Measurements from ENCODE around the gene ADARB2.

DNA sequence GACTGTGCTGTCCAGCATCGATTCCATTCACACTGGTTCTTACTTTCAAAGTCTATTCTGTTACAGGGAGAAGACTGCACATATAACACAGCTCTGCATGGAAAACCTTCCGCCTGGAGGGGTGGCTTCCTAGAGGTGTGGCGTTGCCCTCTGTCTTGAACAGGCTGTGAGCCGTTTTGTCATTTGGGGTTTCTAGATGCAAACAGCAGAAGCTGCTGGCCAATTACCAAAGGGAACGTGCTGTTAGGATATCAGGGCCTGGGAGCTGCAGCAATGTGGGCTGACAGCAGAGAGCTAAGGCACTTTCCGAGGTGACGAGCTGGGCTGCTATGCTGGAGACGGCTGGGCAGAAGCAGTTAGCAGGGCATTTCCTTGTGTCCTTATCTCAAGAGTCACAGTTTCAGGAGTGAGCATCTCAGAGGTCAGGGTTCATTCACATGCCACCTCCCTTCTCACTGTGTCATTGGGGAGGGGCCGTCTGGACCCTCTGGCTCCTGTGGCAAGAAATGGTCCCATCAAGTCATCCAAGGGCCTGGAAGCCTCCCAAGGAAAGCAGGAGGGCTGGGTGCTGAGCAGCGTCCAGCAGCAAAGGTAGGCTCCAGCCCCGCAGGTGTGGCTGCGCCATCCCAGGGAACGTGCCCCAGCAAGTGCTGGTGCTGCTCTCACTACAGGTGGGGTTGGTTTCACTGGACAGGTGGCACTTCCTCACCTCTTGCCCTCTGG, 574.7 kb downstream of the ADARB2 start:
- TF ChIP-seq CTCF (IDR thresholded peaks at IDR 0.05; ENCODE audit: insufficient read depth, low read length), result no peak
- no peak for TF ChIP-seq GABPA (IDR thresholded peaks at IDR 0.05; ENCODE audit: low read depth)
- no peak for TF ChIP-seq POLR2AphosphoS5 (IDR thresholded peaks at IDR 0.05; ENCODE audit: low read depth)
- TF ChIP-seq, protein P1, sequence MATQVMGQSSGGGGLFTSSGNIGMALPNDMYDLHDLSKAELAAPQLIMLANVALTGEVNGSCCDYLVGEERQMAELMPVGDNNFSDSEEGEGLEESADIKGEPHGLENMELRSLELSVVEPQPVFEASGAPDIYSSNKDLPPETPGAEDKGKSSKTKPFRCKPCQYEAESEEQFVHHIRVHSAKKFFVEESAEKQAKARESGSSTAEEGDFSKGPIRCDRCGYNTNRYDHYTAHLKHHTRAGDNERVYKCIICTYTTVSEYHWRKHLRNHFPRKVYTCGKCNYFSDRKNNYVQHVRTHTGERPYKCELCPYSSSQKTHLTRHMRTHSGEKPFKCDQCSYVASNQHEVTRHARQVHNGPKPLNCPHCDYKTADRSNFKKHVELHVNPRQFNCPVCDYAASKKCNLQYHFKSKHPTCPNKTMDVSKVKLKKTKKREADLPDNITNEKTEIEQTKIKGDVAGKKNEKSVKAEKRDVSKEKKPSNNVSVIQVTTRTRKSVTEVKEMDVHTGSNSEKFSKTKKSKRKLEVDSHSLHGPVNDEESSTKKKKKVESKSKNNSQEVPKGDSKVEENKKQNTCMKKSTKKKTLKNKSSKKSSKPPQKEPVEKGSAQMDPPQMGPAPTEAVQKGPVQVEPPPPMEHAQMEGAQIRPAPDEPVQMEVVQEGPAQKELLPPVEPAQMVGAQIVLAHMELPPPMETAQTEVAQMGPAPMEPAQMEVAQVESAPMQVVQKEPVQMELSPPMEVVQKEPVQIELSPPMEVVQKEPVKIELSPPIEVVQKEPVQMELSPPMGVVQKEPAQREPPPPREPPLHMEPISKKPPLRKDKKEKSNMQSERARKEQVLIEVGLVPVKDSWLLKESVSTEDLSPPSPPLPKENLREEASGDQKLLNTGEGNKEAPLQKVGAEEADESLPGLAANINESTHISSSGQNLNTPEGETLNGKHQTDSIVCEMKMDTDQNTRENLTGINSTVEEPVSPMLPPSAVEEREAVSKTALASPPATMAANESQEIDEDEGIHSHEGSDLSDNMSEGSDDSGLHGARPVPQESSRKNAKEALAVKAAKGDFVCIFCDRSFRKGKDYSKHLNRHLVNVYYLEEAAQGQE (IDR thresholded peaks at IDR 0.05; ENCODE audit: insufficient replicate concordance, low read depth), result no peak

All from HL-60 (cell line).